HG03039 (cell line): ENCODE measurements around the gene CALM3.
"Not testable (repeated sequence)": the region's sequence is repeated elsewhere in the genome, so short reads cannot be mapped to it uniquely, and the experiment has no call there.

Source experiments
- ATAC-seq: cut with Tn5 transposase; IDR thresholded peaks from one replicate; pipeline ENCODE4 v1.9.1; 2021; ENCODE audit warnings: mild to moderate bottlenecking, moderate library complexity; ENCODE audit not compliant: unreplicated experiment

The CALM3 gene

GRCh38 chr19:46614114-46614722 lies 13.1 kb downstream of the CALM3 start:
- ATAC-seq: no peak

GRCh38 chr19:46615966-46616365 lies 14.8 kb downstream of the CALM3 start:
- no peak for ATAC-seq

- no peak for ATAC-seq
These were observed 15.6 kb downstream of the CALM3 start for GRCh38 chr19:46616631-46617322.

GRCh38 chr19:46617601-46618000 lies 16.5 kb downstream of the CALM3 start:
- ATAC-seq: no peak

GRCh38 chr19:46618670-46619231 lies 17.6 kb downstream of the CALM3 start:
- ATAC-seq: no peak

GRCh38 chr19:46620267-46620666 lies 19.1 kb downstream of the CALM3 start:
- no peak for ATAC-seq

GRCh38 chr19:46620716-46621115 lies 19.6 kb downstream of the CALM3 start:
- no peak for ATAC-seq

GRCh38 chr19:46621191-46622117 lies 20.3 kb downstream of the CALM3 start:
- ATAC-seq: no peak

- no peak for ATAC-seq
These were observed 21.0 kb downstream of the CALM3 start for GRCh38 chr19:46622118-46622446.

GRCh38 chr19:46623915-46624502 lies 22.9 kb downstream of the CALM3 start:
- no peak for ATAC-seq

- ATAC-seq: no peak
These were observed 24.0 kb downstream of the CALM3 start, which contains the start of gene PTGIR for GRCh38 chr19:46624958-46625661. Gene PTGIR (minus strand): TSS chr19:46625089. CDS start chr19:46624225, 864 bp downstream.

- ATAC-seq: no peak
These were observed 24.6 kb downstream of the CALM3 start for GRCh38 chr19:46625731-46626130.

GRCh38 chr19:46626446-46626845 lies 25.3 kb downstream of the CALM3 start:
- no peak for ATAC-seq

- not testable (repeated sequence) for ATAC-seq
These were observed 27.8 kb downstream of the CALM3 start for GRCh38 chr19:46628970-46629369.

- ATAC-seq: no peak
These were observed 28.5 kb downstream of the CALM3 start for GRCh38 chr19:46629546-46630025.

- no peak for ATAC-seq
These were observed 29.6 kb downstream of the CALM3 start for GRCh38 chr19:46630586-46631205.

GRCh38 chr19:46631481-46631880 lies 30.4 kb downstream of the CALM3 start:
- no peak for ATAC-seq

- ATAC-seq: no peak
These were observed 32.0 kb downstream of the CALM3 start for GRCh38 chr19:46633130-46633529.

- ATAC-seq: peak; percentile 51
These were observed 33.0 kb downstream of the CALM3 start for GRCh38 chr19:46634045-46634655.
